Fibroblast of skin of right biceps (primary cell): Measurements from ENCODE around the gene SLC4A7.
"Not testable (repeated sequence)": the region's sequence is repeated elsewhere in the genome, so short reads cannot be mapped to it uniquely, and the experiment has no call there.

ENCODE experiments used
- DNase-seq: peaks from one replicate; pipeline ENCODE4 v3.0.0-alpha.2; 2013

The SLC4A7 gene

GRCh38 chr3:27426926-27427325 lies 57.3 kb downstream of the SLC4A7 start:
- no peak for DNase-seq

- DNase-seq: no peak
Observed at GRCh38 chr3:27425896-27426565, 58.2 kb downstream of the SLC4A7 start.

- not testable (repeated sequence) for DNase-seq
Observed at GRCh38 chr3:27424812-27425521, 59.2 kb downstream of the SLC4A7 start.

- DNase-seq: peak; percentile 82
Observed at GRCh38 chr3:27423463-27423862, 60.7 kb downstream of the SLC4A7 start.

GRCh38 chr3:27422617-27423016 lies 61.6 kb downstream of the SLC4A7 start:
- no peak for DNase-seq

- no peak for DNase-seq
Observed at GRCh38 chr3:27415202-27415601, 69.0 kb downstream of the SLC4A7 start.

GRCh38 chr3:27392950-27393679 lies 91.1 kb downstream of the SLC4A7 start:
- no peak for DNase-seq

GRCh38 chr3:27392414-27392813 lies 91.8 kb downstream of the SLC4A7 start:
- DNase-seq: not testable (repeated sequence)

- DNase-seq: no peak
Observed at GRCh38 chr3:27391796-27392195, 92.4 kb downstream of the SLC4A7 start.

- DNase-seq: peak; percentile 5
Observed at GRCh38 chr3:27387625-27388024, 96.6 kb downstream of the SLC4A7 start.

- no peak for DNase-seq
Observed at GRCh38 chr3:27385504-27385903, 98.7 kb downstream of the SLC4A7 start.

GRCh38 chr3:27384191-27384590 lies 100.0 kb downstream of the SLC4A7 start:
- DNase-seq: no peak

- no peak for DNase-seq
Observed at GRCh38 chr3:27380433-27381357, 103.5 kb downstream of the SLC4A7 start.

GRCh38 chr3:27378331-27378730 lies 105.9 kb downstream of the SLC4A7 start:
- no peak for DNase-seq

- DNase-seq: no peak
Observed at GRCh38 chr3:27376109-27376772, 107.9 kb downstream of the SLC4A7 start.

- DNase-seq: peak; percentile 86
Observed at GRCh38 chr3:27368831-27369607, 115.2 kb downstream of the SLC4A7 start, which contains the start of gene NEK10. NEK10 (minus strand) TSS chr3:27369383; CDS start chr3:27352882, 16,501 bp downstream.

GRCh38 chr3:27366062-27366591 lies 118.1 kb downstream of the SLC4A7 start:
- no peak for DNase-seq

GRCh38 chr3:27360113-27361078 lies 123.8 kb downstream of the SLC4A7 start:
- DNase-seq: no peak

- no peak for DNase-seq
Observed at GRCh38 chr3:27358372-27358771, 125.8 kb downstream of the SLC4A7 start.
